Measurements from ENCODE around the gene INSR. TPM values are rescaled to one million over a fixed set of nuclear protein-coding genes. Genes with fewer than 3 reads are reported as not detected.

The INSR gene
- total RNA-seq, 1 experiment from 2014 or later: 13.7 TPM

DNA sequence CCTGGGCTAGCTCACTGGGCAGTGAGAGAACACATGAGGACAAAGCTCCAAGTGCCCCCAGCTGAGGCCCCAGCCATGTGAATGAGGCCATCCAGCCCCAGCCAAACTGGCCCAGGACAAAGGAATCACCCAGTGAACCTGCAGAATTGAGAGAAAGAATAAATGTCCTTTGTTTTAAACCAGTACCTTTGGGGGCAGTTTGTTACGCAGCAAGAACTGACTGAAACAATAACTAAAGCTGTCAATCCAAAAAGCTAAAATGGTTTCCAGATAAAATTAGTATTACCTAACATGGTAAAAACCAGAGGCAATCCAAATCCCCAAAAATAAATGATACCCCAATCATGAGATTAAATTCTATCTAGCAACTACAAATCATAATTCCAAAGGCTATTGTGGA, 155.1 kb downstream of the INSR start:
- Histone ChIP-seq H3K4me2 (ENCODE audit: low read length) (no peak overlapping the region), H3K9me3 (ENCODE audit: low read length) (no peaks in the 10 kb centered on the region), H3K27ac (ENCODE audit: low read length) (no peak overlapping the region), H3K9ac (ENCODE audit: low read length) (no peak overlapping the region), H3K27me3 (ENCODE audit: low read length) (no peaks in the 10 kb centered on the region), H3K4me1 (ENCODE audit: insufficient read depth, low read length) (peaks cover 38% of the 10 kb centered on the region), H3F3A (ENCODE audit: low read length, unreplicated experiment) (peaks cover 3% of the 10 kb centered on the region), H3K9me2 (replicated peaks; ENCODE audit: low read length) (no peaks in the 10 kb centered on the region), H3K4me3 (ENCODE audit: low read length) (no peak overlapping the region), H2AFZ (ENCODE audit: low read length) (no peak overlapping the region), H4K20me1 (ENCODE audit: low read length) (no peaks in the 10 kb centered on the region), H3K36me3 (ENCODE audit: low read depth, low read length) (peaks cover 4% of the 10 kb centered on the region), H3K79me2 (ENCODE audit: low read length) (no peaks in the 10 kb centered on the region)
- no TSS peak for BruUV-seq (replicated peaks)
- ATAC-seq: no peak
- DNase-seq: no peak
- no peak for TF ChIP-seq EZH2phosphoT487 (IDR thresholded peaks at IDR 0.05; ENCODE audit: borderline replicate concordance, low read length)
- no peak for TF ChIP-seq EZH2 (IDR thresholded peaks at IDR 0.05; ENCODE audit: low read length, unreplicated experiment)
- TF ChIP-seq, protein P1, sequence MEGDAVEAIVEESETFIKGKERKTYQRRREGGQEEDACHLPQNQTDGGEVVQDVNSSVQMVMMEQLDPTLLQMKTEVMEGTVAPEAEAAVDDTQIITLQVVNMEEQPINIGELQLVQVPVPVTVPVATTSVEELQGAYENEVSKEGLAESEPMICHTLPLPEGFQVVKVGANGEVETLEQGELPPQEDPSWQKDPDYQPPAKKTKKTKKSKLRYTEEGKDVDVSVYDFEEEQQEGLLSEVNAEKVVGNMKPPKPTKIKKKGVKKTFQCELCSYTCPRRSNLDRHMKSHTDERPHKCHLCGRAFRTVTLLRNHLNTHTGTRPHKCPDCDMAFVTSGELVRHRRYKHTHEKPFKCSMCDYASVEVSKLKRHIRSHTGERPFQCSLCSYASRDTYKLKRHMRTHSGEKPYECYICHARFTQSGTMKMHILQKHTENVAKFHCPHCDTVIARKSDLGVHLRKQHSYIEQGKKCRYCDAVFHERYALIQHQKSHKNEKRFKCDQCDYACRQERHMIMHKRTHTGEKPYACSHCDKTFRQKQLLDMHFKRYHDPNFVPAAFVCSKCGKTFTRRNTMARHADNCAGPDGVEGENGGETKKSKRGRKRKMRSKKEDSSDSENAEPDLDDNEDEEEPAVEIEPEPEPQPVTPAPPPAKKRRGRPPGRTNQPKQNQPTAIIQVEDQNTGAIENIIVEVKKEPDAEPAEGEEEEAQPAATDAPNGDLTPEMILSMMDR (conservative IDR thresholded peaks at IDR 0.05; ENCODE audit: low read depth, low read length): no peak
- intact Hi-C loops (cut with micrococcal nuclease): no loop called here
- POLR2A ChIA-PET (ENCODE audit: unreplicated experiment): no interaction called here
- CTCF ChIA-PET: no interaction called here

DNA sequence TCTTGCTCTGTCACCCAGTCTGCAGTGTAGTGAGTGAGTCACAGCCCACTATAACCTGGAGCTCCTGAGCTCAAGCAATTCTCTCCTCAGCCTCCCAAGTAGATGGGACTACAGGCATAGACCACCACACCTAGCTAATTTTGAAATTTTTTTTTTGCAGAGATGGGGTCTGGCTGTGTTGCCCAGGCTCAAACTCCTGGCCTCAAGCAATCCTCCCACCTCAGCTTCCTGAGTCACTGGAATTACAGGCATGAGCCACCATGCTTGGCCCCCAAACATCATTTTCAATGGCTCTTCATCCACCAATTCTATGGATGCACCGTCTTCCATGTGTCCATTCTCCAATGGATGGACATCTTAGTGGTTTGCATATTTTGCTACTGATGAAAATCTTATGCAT, 155.8 kb downstream of the INSR start:
- no peak overlapping the region for H3K4me3 ChIP-seq (ENCODE audit: low read length)

DNA sequence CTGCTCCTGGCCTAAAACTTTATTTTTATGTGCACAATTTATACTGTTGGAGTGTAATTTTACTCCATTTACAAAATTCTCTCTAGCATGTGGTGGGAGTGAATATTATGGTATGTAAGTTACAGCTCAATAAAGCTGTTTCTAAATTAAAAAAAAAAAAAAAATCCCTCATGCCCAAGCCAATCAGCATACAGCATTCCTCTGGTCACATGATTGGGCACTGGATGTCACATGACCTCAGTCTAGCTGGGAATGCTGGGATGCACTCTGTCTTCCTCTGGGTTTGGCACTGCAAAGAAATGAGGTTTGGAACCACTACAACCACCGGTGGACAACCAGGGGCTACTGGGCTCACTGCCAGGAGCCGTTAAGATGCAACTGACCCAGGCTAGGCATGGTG, 157.1 kb downstream of the INSR start:
- H3K27me3 ChIP-seq (ENCODE audit: low read length): no peaks in the 10 kb centered on the region
- ATAC-seq (no peak), DNase-seq (no peak)
- no peaks in the 10 kb centered on the region for H3K79me2 ChIP-seq (ENCODE audit: low read length)
- H2AFZ ChIP-seq (ENCODE audit: low read length): no peak overlapping the region
- H4K20me1 ChIP-seq (ENCODE audit: low read length): no peaks in the 10 kb centered on the region
- H3K27ac ChIP-seq (ENCODE audit: low read length): no peak overlapping the region
- intact Hi-C loops (cut with micrococcal nuclease): no loop called here
- peaks cover 41% of the 10 kb centered on the region for H3K4me1 ChIP-seq (ENCODE audit: insufficient read depth, low read length)
- H3K4me3 ChIP-seq (ENCODE audit: low read length): no peak overlapping the region
- H3K4me2 ChIP-seq (ENCODE audit: low read length): no peak overlapping the region
- peaks cover 3% of the 10 kb centered on the region for H3F3A ChIP-seq (ENCODE audit: low read length, unreplicated experiment)
- H3K9me3 ChIP-seq (ENCODE audit: low read length): no peaks in the 10 kb centered on the region
- CTCF ChIA-PET: no interaction called here
- no peak overlapping the region for H3K9ac ChIP-seq (ENCODE audit: low read length)
- no peaks in the 10 kb centered on the region for H3K9me2 ChIP-seq (replicated peaks; ENCODE audit: low read length)
- peaks cover 4% of the 10 kb centered on the region for H3K36me3 ChIP-seq (ENCODE audit: low read depth, low read length)
- POLR2A ChIA-PET (ENCODE audit: unreplicated experiment): interaction anchor here (0.6 kb wide), 2 partner anchors 1060 to 1441 kb away, joined by 4 to 8 read pairs; no protein-coding TSS in a partner anchor
- no TSS peak for BruUV-seq (replicated peaks)
- TF ChIP-seq EZH2 (IDR thresholded peaks at IDR 0.05; ENCODE audit: low read length, unreplicated experiment): no peak
- TF ChIP-seq, protein P1 (conservative IDR thresholded peaks at IDR 0.05; ENCODE audit: low read depth, low read length): no peak
- TF ChIP-seq EZH2phosphoT487 (IDR thresholded peaks at IDR 0.05; ENCODE audit: borderline replicate concordance, low read length): no peak

More for the DNA sequence above, 155.8 kb downstream of the INSR start:
- Histone ChIP-seq H3F3A (ENCODE audit: low read length, unreplicated experiment) (peaks cover 3% of the 10 kb centered on the region), H3K4me1 (ENCODE audit: insufficient read depth, low read length) (peaks cover 42% of the 10 kb centered on the region), H3K27me3 (ENCODE audit: low read length) (no peaks in the 10 kb centered on the region), H2AFZ (ENCODE audit: low read length) (no peak overlapping the region), H3K27ac (ENCODE audit: low read length) (no peak overlapping the region), H3K4me2 (ENCODE audit: low read length) (no peak overlapping the region), H4K20me1 (ENCODE audit: low read length) (no peaks in the 10 kb centered on the region), H3K9me2 (replicated peaks; ENCODE audit: low read length) (no peaks in the 10 kb centered on the region), H3K79me2 (ENCODE audit: low read length) (no peaks in the 10 kb centered on the region), H3K36me3 (ENCODE audit: low read depth, low read length) (peaks cover 4% of the 10 kb centered on the region), H3K9ac (ENCODE audit: low read length) (no peak overlapping the region), H3K9me3 (ENCODE audit: low read length) (no peaks in the 10 kb centered on the region)
- intact Hi-C loops (cut with micrococcal nuclease): no loop called here
- BruUV-seq (replicated peaks): no TSS peak
- ChIA-PET CTCF (no interaction called here), POLR2A (ENCODE audit: unreplicated experiment) (no interaction called here)
- no peak for TF ChIP-seq EZH2phosphoT487 (IDR thresholded peaks at IDR 0.05; ENCODE audit: borderline replicate concordance, low read length)
- TF ChIP-seq, protein P1 (conservative IDR thresholded peaks at IDR 0.05; ENCODE audit: low read depth, low read length): no peak
- TF ChIP-seq EZH2 (IDR thresholded peaks at IDR 0.05; ENCODE audit: low read length, unreplicated experiment): no peak
- ATAC-seq (no peak), DNase-seq (peak; percentile 10)
